ENCODE measurements around the gene SERTAD3.
"Not testable (repeated sequence)": the region's sequence is repeated elsewhere in the genome, so short reads cannot be mapped to it uniquely, and the experiment has no call there.

Gene SERTAD3

GRCh38 chr19:40458597-40458974 is 14.5 kb upstream of the SERTAD3 start:
- no peak for DNase-seq

- no peak for DNase-seq
Measured at GRCh38 chr19:40457953-40458596, 13.9 kb upstream of the SERTAD3 start.

GRCh38 chr19:40457048-40457447 is 12.9 kb upstream of the SERTAD3 start:
- DNase-seq, result no peak

GRCh38 chr19:40453943-40454342 is 9.8 kb upstream of the SERTAD3 start:
- DNase-seq, result not testable (repeated sequence)

- no peak for DNase-seq
Measured at GRCh38 chr19:40453151-40453735, 9.1 kb upstream of the SERTAD3 start.

- DNase-seq, result no peak
Measured at GRCh38 chr19:40452016-40452415, 7.9 kb upstream of the SERTAD3 start.

- no peak for DNase-seq
Measured at GRCh38 chr19:40450664-40451063, 6.5 kb upstream of the SERTAD3 start.

GRCh38 chr19:40449506-40449905 is 5.4 kb upstream of the SERTAD3 start:
- no peak for DNase-seq

- no peak for DNase-seq
Measured at GRCh38 chr19:40446263-40446784, 2.2 kb upstream of the SERTAD3 start.

GRCh38 chr19:40445780-40446262 is 1.7 kb upstream of the SERTAD3 start:
- no peak for DNase-seq

- DNase-seq, result no peak
Measured at GRCh38 chr19:40444825-40445312, 734 bp upstream of the SERTAD3 start.

- peak; percentile 74 to 99 (median 96) for DNase-seq
Measured at GRCh38 chr19:40443131-40443999, 770 bp downstream of the SERTAD3 start.

GRCh38 chr19:40442328-40443130 is 1.6 kb downstream of the SERTAD3 start:
- DNase-seq, result peak in 3 of 56 donors; percentile 34 to 38 (median 35)

- DNase-seq, result no peak
Measured at GRCh38 chr19:40441719-40442253, 2.3 kb downstream of the SERTAD3 start.

- DNase-seq, result no peak
Measured at GRCh38 chr19:40438284-40438683, 5.9 kb downstream of the SERTAD3 start.

- DNase-seq, result peak in 55 of 56 donors; percentile 18 to 86 (median 69)
Measured at GRCh38 chr19:40433391-40434216, 10.5 kb downstream of the SERTAD3 start.

GRCh38 chr19:40432760-40433159 is 11.4 kb downstream of the SERTAD3 start:
- not testable (repeated sequence) for DNase-seq

GRCh38 chr19:40431698-40432097 is 12.4 kb downstream of the SERTAD3 start:
- no peak for DNase-seq

- DNase-seq, result not testable (repeated sequence)
Measured at GRCh38 chr19:40430242-40430641, 13.9 kb downstream of the SERTAD3 start.

GRCh38 chr19:40428197-40428596 is 15.9 kb downstream of the SERTAD3 start:
- DNase-seq, result not testable (repeated sequence)
